GM12872 (cell line): ENCODE data around the gene ORC4.

Source experiments
- TF ChIP-seq, protein P1 (sequence below): IDR thresholded peaks from 3 replicates; pipeline ENCODE4 v1.5.1; 2011; ENCODE audit warnings: low read depth, mild to moderate bottlenecking, low read length, moderate library complexity; ENCODE audit not compliant: insufficient read depth

The ORC4 gene

DNA sequence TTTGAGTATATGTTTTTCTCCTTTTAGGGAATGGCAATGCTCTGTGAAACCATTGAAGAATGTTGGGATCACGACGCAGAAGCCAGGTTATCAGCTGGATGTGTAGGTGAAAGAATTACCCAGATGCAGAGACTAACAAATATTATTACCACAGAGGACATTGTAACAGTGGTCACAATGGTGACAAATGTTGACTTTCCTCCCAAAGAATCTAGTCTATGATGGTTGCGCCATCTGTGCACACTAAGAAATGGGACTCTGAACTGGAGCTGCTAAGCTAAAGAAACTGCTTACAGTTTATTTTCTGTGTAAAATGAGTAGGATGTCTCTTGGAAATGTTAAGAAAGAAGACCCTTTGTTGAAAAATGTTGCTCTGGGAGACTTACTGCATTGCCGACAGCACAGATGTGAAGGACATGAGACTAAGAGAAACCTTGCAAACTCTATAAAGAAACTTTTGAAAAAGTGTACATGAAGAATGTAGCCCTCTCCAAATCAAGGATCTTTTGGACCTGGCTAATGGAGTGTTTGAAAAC lies 93.4 kb downstream of the ORC4 start:
- TF ChIP-seq, protein P1, sequence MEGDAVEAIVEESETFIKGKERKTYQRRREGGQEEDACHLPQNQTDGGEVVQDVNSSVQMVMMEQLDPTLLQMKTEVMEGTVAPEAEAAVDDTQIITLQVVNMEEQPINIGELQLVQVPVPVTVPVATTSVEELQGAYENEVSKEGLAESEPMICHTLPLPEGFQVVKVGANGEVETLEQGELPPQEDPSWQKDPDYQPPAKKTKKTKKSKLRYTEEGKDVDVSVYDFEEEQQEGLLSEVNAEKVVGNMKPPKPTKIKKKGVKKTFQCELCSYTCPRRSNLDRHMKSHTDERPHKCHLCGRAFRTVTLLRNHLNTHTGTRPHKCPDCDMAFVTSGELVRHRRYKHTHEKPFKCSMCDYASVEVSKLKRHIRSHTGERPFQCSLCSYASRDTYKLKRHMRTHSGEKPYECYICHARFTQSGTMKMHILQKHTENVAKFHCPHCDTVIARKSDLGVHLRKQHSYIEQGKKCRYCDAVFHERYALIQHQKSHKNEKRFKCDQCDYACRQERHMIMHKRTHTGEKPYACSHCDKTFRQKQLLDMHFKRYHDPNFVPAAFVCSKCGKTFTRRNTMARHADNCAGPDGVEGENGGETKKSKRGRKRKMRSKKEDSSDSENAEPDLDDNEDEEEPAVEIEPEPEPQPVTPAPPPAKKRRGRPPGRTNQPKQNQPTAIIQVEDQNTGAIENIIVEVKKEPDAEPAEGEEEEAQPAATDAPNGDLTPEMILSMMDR: no peak

- TF ChIP-seq, protein P1: no peak
These were observed 94.7 kb downstream of the ORC4 start for GRCh38 chr2:147925886-147926285.

DNA sequence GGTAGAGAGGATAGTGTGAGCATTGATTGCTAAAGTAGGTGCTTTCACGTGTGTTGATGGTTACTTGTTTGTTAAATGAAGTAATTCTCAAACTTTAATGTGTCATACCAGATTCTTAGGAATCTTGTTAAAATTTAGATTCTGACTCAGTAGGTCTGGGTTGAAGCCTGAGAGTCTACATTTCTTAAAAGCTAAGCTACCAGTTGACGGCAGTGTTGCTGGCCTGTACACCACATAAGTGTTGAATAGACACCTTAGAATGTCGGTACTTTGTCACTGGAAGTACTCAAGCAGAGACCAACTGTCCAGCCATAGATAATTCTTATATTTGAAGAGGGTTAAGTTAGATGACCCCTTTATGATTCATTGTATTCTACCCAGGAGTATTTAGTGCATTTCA lies 95.9 kb downstream of the ORC4 start:
- TF ChIP-seq, protein P1: no peak

DNA sequence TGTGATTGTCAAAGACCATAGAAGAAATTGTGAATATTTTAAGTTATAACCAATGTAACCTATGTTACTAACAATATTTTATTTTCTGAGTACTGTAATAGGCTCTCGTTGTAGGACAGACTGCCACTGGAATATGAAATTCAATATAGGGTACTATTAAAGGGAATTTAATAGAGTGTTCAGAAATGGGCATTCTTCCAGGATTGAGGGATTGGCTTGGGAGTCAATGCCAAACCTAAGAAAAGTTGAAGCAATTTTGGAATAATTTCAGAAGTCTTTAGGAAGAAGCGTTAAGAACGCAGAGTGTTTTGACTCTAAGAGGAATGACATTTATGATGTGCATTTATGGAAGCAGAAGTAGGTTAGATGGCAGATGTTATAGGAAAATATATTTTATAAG lies 96.7 kb downstream of the ORC4 start:
- TF ChIP-seq, protein P1: no peak

DNA sequence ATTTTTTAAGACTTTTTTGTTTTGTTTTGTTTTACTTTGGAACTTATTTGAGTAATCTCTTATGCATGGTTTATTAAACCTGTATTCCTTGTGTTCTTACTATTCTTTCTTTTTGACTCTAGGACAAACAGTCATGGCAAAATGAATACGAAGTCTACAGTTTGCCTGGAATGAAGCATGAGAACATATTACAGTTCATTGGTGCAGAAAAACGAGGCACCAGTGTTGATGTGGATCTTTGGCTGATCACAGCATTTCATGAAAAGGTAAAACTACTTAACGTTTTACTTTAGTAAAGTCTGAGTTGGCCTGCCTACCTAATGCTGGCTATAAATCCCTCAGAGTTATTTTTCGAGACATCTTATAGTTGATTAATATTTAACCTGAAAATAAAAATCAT lies 103.4 kb downstream of the ORC4 start:
- TF ChIP-seq, protein P1: no peak

- TF ChIP-seq, protein P1: no peak
These were observed 103.8 kb downstream of the ORC4 start for GRCh38 chr2:147916723-147917122.

GRCh38 chr2:147916067-147916466 lies 104.5 kb downstream of the ORC4 start:
- TF ChIP-seq, protein P1: no peak
